ENCODE data around the gene GRM7.

Gene GRM7

DNA sequence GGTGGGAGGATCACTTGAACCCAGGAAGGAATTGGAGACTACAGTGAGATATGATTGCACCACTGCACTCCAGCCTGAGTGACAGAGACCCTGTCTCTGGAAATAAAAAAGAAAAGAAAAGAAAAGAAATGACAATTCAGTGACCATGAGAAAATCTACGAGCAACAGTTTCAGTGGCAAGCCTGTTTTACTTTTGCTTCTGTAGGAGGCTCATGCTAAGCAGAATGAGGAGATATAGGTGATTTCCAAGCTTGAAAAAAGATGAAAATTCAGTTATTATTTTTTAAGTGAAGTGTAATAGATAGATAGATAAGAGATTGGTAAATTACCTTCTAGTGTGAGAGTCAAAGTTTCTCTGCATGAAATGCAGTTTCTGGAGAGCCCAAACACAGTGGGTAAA is 651.1 kb downstream of the GRM7 start:
- no peak for DNase-seq

DNA sequence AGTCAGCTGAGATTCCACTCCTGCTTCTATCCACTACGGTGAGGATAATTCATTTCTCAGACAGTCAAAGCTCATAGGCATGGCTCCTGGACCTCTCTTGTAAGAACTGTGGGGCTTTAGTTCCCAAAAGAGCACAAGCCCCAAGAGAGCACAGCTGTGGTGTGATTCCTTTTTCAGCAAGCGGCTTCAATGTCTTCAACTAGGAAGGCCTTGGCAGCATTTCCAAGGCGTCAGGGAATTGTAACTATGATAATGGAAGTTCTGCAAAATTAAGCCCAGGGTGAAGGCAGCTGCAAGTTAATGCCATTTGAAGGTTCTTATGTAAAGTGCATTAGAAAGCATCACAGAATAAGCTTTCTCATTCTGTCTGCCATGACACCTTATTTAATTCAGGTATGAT is 657.1 kb downstream of the GRM7 start:
- no peak for DNase-seq

DNA sequence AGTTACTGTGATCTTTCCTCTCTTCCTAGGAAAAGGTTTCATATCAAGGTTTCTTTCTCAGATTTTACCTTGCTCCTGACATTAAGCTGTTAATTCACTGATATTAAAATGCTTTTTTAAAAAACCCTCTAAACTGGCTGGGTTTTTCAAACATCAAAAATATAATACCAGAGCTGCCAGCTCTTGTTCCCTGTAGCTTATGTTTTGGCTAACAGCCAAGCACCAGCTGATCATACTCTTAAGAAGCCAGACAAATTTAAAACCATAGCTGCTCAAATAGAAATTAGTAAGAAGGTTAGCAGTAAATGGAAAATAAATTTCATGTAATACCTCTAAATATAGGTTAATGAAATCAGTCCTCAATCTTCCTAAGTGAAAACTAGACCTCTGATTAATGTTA is 657.5 kb downstream of the GRM7 start:
- DNase-seq: no peak

DNA sequence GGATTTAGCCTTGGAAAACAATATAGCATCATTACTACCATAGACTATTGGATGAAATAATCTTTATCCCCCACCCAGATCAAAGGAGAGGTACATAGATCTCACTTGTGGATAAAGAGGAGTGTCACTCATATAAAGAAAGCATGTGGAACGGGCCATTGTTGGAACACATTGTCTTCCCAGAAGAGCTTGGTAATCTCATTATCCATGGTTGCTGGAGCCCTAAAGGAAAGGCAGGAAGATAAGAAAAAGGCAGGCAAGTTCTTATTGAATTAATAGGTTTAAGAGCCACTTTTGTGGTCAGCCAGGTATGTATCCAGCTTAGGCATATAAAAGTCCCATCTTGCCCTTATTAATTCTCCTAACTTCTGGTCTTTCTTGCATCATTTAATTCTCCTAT is 659.1 kb downstream of the GRM7 start:
- DNase-seq: no peak

DNA sequence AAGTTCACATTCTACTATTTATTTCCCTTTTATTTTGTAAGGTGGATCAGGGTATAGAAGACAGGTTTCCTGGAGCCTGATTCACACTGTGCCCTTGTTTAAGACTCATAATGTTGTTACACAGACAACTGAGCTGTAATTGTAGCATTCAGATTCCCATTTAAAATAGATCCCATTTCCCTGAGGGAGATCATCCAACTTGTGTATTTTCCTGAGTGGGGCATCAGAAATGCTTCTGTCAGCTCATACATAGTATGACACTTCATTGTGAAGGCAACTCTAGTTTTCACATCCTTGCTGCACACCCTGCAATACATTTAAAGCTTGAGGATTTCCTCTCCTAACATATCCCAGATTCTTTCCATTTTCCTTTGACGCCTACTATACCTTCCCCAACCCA is 659.7 kb downstream of the GRM7 start:
- DNase-seq: no peak

DNA sequence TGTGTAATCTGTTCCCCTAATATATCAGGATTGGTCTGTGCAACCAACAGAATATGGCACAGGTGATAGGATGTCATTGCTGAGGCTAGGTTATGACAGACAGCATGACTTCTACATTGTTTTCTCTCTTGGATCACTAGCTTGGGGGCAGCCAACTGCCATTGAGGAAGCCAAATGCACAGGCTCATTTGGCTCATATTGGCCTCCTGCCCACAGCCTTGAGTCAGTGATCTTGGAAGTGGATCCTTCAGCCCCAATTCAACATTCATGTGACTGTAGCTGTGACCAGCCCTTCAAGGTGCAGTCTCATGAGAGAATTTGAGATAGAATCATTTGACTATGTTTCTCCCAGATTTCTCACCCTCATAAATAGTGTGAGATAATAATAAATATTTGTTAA is 675.6 kb downstream of the GRM7 start:
- DNase-seq: no peak

DNA sequence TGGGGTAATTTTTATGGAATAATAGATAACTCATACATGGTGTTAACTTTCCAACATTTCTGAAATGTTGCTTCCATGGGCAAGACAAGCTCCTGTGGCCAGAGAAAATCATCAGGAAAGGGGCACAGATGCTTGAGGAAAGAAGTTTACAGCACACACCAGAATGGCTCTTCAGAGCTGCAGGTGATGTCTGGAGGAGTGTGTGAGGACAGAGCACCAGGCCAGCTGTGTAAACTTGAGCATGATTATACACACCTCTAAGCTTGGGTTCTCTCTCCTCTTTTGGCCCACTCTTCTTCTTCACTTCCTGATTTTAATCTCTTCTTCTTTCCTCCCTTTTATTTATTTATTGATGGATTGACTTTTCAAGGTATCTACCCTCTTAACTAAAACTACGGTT is 676.0 kb downstream of the GRM7 start:
- no peak for DNase-seq

DNA sequence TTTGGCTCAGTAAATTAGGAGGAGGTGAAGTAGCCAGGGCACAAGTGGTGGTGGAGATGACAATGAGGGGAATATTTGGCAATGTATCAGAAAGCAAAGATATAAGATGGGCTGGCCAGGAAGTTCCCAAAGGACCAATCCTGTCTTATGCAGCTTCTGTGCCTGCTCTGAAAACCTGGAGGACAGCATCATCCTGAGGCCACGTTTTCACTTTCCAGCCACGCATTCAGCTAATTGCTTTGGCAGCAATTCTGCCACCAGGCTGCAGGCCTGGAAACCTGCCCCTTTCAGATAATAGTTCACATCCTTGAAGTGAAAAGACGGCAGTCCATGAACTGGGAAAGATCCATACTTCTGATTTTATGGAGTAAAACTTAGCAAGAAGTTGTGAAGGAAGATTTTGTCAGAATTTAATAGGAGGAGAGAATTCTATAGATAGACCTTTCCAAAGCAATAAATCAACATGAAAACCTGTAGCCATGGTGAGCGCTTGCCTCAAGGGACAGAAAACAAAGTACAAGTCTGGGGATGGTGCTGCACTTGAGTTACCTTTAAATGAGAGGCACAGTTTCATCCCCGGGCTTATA is 682.5 kb downstream of the GRM7 start:
- no peak for DNase-seq

DNA sequence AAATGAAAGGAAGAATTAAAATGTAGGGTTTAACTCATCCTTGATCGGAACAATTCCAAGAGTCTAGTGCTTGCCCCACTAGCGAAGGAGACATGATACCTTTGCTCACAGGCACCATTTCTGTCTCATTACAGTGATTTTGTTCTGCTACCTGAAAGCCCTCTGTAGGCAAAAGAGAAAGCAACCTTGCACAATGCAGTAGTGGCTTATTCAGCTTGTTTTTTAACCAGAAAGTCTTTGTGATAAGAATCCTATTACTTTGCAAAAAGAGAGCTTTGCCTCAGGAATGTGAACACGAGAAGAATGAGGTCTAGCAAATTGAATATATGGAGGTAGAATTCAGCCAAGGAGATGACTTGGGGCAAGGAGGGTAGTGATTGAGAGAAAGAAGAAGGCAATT is 684.4 kb downstream of the GRM7 start:
- no peak for DNase-seq

DNA sequence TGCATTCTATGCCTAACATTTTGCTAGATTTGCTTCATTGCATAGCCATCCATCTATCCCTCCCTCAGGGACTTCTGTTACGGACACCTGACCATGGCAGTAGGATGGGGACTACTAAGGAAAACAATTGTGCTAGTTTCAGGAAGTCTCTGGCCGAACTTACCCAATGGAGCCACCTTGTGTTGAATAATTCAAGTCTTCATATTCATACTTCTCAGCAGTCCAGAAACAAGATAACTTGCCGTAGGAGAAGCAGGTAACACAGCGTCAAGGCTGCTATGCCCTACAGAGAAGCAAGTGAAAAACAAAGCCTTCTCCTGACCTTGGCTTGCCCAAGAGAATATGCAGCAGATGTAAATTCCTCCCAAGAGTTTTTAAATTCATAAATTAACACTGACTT is 685.3 kb downstream of the GRM7 start:
- no peak for DNase-seq

DNA sequence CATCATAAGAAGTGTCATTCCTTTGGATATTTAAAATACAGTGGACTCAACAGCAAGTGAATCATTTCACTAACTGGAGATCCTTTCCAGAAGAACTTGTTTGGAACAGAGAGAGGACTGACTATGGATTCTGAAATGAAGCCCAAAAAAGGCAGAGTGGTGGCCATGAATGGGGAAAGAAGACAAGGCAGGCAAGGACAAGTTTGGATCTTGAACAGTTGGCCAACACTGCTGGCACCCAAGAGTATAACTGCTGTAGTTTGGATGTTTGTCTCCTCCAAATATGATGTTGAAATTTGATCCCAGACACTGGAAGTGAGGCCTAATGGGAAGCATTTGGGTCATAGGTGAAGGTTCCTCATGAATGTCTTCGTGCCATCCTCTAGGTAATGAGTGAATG is 686.9 kb downstream of the GRM7 start:
- no peak for DNase-seq

DNA sequence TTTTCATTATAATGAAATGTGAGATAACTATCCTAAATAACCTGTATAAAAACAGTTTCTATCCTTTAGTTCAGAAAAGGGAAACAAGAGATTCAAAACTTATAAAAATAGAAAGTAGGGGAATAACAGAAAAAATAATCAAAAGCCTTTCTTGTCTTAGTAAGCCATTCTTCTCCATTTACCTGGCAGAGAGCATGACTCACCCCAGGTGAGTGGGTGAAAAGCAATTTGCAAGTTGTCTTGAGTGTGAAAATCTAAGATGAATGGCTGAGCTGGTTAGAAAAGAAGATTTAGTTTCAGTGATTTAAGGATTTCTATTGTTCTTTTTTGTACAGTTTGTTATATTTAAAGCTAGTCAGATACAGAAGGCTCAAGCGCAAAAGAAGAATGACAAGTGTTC is 702.0 kb downstream of the GRM7 start:
- DNase-seq: no peak

DNA sequence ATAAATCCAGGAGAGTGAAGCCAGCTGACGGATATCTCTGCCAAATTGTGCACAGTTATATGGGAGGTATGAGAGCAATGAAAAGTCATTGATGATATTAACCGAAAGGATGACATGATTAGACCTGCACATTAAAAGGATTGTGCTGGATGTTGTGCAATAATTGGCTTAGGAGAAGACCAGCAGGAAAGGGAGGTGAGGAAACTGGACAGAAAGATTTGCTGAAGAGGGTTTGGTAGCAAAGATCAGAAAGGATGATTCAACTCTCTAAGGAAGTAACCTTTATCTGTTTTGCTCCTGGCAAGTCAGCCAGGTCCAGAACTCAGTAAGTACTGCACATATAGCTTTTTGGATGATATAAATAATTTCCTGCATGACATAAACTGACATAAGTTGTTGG is 704.7 kb downstream of the GRM7 start:
- DNase-seq: no peak

DNA sequence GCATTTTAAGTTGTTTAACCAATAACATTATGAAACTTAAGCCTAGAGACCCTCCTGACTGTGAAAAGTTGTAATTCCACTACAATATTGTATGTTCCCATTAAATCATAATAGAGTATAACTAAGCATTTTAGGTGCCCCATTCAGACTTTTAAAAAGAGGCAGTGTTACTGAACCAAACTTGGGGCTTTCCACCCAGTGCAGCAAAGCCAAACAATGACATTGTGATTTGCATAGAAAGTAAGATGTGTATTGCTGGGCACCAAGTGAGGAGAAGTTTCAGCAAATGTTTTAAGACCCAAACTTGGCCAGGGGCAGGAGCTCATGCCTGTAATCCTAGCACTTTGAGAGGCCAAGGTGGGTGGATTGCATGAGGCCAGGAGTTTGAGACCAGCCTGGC is 706.2 kb downstream of the GRM7 start:
- no peak for DNase-seq

DNA sequence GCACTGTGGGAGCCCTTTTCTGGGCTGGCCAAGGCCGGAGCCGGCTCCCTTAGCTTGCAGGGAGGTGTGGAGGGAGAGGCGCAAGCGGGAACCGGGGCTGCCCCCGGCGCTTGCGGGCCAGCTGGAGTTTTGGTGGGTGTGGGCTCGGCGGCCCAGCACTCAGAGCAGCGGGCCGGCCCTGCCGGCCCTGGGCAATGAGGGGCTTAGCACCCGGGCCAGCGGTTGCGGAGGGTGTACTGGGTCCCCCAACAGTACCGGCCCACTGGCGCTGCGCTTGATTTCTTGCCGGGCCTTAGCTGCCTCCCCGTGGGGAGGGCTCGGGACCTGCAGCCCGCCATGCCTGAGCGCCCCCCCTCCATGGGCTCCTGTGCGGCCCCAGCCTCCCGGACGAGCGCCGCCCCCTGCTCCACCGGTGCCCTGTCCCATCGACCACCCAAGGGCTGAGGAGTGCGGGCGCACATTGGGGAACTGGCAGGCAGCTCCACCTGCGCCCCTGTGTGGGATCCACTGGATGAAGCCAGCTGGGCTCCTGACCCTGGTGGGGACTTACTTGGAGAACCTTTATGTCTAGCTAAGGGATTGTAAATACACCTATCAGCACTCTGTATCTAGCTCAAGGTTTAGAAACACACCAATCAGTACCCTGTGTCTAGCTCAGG is 707.7 kb downstream of the GRM7 start:
- DNase-seq: no peak

DNA sequence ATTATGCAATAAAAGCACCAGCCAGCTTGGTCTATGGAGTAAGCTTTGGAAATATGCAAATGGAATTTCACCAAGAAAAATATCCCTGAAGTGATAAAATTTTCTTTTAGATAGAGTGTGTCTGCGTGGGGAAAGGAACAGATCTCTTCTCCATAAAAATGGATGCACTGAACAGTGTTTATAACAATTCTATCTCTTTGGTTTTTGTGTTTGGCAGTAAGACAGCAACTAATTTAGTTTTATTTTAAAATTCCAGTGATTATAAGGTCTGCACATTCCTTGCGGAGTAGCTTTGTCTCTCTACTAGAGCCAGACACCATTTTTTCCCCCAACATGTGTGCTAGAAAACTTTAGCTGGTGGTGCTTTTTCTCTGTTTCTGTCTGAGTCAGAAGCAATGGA is 712.4 kb downstream of the GRM7 start:
- DNase-seq: no peak

DNA sequence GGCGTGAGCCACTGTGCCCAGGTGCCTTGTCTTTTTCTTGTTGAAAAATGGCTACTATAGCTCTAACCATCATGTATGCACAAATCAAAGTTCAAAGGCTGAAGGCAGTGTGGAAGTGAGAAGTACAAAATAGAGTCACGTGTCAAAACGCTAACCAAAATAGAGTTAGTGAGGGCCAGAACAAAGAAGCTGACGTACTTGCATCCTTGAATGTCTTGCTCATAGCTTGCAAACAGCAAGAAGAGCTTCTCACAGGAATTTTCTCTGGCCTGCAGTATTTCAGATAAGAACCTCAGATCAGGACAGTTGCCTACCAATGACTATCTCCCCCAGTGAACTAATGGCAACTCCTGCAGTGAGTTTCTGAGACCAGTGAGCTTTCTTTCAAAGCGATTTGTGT is 713.5 kb downstream of the GRM7 start:
- DNase-seq: no peak

DNA sequence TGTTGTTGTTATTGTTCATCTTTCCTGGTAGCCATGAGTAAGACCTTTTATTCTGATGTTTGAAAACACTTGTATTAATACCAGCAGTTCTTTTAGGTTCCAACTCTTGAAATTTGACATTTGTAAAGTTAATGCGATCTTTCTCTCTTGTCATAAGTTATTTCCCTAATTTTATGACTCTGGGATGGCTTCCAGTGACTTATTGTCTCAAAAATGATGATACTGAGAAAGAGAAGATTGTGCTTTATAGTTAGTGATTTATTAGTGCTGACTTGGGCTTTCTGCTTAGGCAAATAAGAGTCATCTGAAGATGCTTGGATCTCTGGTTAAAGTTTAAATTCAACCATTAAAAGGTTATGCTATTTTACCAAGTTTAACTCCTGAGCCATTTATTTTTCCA is 715.2 kb downstream of the GRM7 start:
- DNase-seq: no peak

DNA sequence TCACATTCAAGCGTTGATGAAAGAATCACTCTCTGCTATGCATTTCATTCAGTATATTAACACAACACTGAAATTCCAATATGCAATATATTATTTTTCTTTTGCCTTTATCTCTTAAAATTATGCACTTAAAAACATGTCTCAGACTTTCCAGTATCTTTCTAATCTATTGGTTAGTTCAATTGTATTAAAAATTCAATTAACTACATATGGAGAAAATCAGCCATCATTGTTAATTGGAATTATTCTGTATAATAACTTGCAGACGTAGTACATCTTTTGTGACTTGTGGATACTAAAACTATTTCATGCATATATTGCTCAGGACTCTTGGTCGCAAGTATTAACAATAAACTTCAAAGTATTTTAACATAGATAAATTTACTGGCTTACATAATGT is 715.6 kb downstream of the GRM7 start:
- no peak for DNase-seq

DNA sequence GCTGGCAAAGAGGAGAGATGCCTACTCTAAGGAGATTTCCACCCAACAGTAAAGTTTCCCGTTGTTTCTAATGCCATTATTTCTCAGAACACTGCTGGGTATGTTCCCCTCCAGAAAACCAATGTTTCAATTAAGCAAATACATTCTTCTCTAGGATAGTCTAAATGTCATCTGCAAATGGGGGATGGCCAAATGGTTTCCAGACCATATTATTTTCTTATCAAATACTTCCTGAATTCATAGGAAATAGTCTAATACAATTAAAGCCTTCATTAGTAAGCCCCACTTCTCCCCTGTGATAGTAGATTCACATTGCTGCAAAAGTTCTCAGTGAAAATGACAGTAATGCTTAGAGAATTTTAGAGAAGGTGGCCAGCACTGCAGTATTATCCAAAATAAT is 716.6 kb downstream of the GRM7 start:
- no peak for DNase-seq

DNA sequence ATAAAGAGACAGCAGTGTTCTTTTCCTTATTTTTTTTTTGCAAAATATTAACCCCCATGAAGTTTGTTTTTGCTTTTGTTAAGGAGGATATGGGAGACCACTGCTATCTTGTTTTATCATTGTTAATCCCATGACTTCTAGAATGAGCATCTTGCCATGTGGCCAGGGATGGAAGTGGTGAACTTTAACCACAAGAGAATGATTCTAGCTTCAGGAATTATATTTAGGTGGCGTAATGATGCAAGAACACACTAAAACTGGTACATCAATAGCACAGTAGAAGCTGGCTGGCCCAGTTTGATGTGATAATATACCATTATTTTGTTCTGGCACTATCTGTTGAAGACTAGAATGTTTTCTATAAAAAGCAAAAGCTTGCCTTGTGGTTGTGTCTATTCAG is 720.9 kb downstream of the GRM7 start:
- no peak for DNase-seq

DNA sequence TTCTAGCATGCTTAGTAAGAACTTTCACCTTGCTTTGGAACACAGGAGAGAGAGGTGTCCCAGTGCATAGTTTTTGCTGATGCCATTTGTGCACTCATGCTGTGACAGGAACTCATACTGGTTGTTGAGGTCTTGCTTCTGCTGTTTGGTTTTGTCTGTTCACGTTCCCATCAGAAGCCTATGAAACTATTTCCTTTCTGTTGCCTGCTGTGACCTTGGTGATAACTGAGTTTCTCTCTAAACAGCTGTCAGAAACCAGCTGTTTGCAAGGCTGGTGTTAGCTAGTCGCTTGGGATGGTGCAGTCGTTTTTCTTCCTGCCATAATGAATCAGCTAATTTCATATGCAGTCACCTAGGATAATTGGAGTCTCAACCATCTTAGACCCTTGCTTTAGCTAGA is 724.1 kb downstream of the GRM7 start:
- DNase-seq: no peak

DNA sequence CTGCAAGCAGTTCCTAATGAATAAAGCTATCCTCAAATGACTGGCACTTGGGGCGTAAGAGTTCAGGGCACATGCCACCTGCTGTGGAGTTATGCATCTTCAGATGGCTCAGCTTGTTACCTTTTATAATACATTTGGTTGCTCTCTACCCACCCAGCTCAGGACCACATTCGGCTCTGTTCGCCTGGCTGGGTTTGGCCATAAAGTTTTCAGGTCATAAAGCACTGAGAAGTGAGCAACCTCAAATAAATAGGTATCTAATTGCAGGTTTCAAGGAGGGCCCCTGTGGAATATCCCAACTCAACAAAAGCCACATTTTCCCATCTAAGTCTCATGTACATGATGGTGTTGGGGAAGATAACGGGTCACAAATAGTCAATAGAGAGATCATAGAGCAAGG is 727.3 kb downstream of the GRM7 start:
- DNase-seq: no peak

DNA sequence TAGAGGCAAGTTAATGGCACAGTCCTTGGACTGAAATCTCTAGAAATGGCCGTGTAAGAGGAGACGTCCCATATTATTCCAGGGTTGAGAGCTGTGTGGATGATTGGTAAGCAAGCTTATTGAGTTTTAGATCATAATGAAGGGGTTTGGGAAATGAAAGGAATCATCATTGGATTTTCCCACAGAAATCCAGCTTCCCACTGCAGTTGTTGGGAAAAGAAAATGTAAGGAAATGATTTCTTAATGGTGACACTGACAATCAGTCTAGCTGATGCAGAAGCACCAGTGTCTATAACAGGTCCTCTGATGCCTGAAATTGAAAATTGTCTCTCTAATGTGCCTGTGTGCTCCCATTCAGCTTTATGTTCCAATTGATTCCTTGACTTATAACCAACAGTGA is 728.6 kb downstream of the GRM7 start:
- DNase-seq: no peak

DNA sequence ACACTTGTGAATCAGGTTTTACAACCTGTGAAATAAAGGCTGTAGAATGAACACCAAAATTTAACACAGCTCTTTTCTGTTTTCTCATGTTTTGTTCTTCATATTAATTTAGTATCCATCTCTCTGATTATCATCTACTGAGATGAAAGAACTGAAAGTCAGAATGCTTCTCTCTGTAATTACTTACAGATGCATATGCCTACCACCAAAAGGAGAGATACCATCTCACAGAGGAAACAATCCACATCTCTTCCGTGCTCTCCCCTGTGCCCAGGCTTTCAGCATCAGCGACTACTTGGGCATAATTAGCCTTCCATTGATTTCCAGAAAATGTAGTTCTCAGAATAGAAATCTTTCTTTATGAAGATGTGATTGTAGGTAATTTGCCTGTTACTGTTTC is 741.4 kb downstream of the GRM7 start:
- DNase-seq: no peak

All from inflammatory macrophage (primary cell).